HepG2 (cell line): ENCODE results near the gene ERP27. TPM values are rescaled to one million over a fixed set of nuclear protein-coding genes. Genes with fewer than 3 reads are reported as not detected.

Experiments
- ATAC-seq: fragments of 200-7000 bp; cut with Tn5 transposase; 3 replicates; pipeline ENCODE4 v1.9.1; 2020; ENCODE audit warnings: mild to moderate bottlenecking, moderate library complexity
- BruUV-seq: library from RNA; stranded (reverse); fragments of 400-500 nt; replicated peaks from 2 replicates; lab custom pipeline; 2021; lab: Mats Ljungman, UMichigan
- CTCF ChIA-PET: fragments of 300-600 bp; formaldehyde crosslinking; extraction: SDS; loops from one replicate; lab custom pipeline; 2021; ENCODE audit warnings: low total read pairs, inconsistent platforms, low intra/inter-chr PET ratio; lab: Yijun Ruan, JAX
- POLR2A ChIA-PET: fragments of 350-600 bp; sonication (Branson Sonifier 250); formaldehyde crosslinking; loops from one replicate; lab custom pipeline; 2020; ENCODE audit warnings: antibody characterized with exemption, inconsistent platforms; lab: Yijun Ruan, JAX
- DNase-seq: peaks from one replicate; pipeline ENCODE4 v3.0.0-alpha.2; 2015; ENCODE audit warnings: low spot score
- FAIRE-seq: peaks from 3 replicates; lab custom pipeline; 2011; peaks lifted over from hg19 to GRCh38; lab: Jason Lieb, UNC
- H2AFZ ChIP-seq: one replicate; pipeline ENCODE4 v1.6.1; 2011; ENCODE audit warnings: low read length, inconsistent platforms
- H3K27ac ChIP-seq: fragments of 300-600 bp; 3 replicates; pipeline ENCODE4 v1.8.0; 2011; ENCODE audit warnings: mixed run types, mild to moderate bottlenecking, mixed read lengths, low read length, inconsistent platforms; ENCODE audit not compliant: insufficient read depth; ENCODE audit errors: extremely low read length
- H3K27me3 ChIP-seq, 2 experiments: fragments of 200-600 bp in 1 of 2; 2 replicates in 1 of 2; 3 replicates in 1 of 2; pipeline versions ENCODE4 v1.6.0 to v1.8.0; 2011; ENCODE audit warnings: low read length in 2 of 2, mild to moderate bottlenecking in 2 of 2, moderate library complexity in 2 of 2, inconsistent platforms in 1 of 2; ENCODE audit not compliant: insufficient read depth in 2 of 2, control insufficient read depth in 1 of 2
- H3K36me3 ChIP-seq, 2 experiments: fragments of 200-600 bp in 1 of 2; replicated peaks in 1 of 2; 2 replicates in 1 of 2; 3 replicates in 1 of 2; pipeline versions ENCODE4 v1.5.1 to v1.8.0; 2011; ENCODE audit warnings: low read length in 2 of 2, inconsistent platforms in 1 of 2; ENCODE audit not compliant: insufficient read depth in 2 of 2, control insufficient read depth in 1 of 2
- H3K4me1 ChIP-seq: 2 replicates; pipeline ENCODE4 v1.5.1; 2012; ENCODE audit warnings: low read length, inconsistent platforms; ENCODE audit not compliant: insufficient read depth
- H3K4me2 ChIP-seq: 2 replicates; pipeline ENCODE4 v1.6.0; 2011; ENCODE audit warnings: low read depth, low read length, inconsistent platforms
- H3K4me3 ChIP-seq, 3 experiments: fragments of 200-600 bp in 1 of 3; sonication (generic), shearing (Covaris generic) in 1 of 3; replicated peaks in 1 of 3; 2 replicates each; pipeline ENCODE4 v1.5.1; 2011 to 2016; ENCODE audit warnings: low read length in 3 of 3, inconsistent platforms in 2 of 3, low read depth in 2 of 3, mild to moderate bottlenecking in 2 of 3, control low read depth in 1 of 3, mixed read lengths in 1 of 3; ENCODE audit not compliant: insufficient read depth in 1 of 3
- H3K79me2 ChIP-seq: one replicate; pipeline ENCODE4 v1.6.1; 2011; ENCODE audit warnings: low read length, inconsistent platforms; ENCODE audit not compliant: insufficient read depth
- H3K9ac ChIP-seq: 2 replicates; pipeline ENCODE4 v1.6.0; 2011; ENCODE audit warnings: mild to moderate bottlenecking, low read depth, low read length, inconsistent platforms; ENCODE audit not compliant: insufficient read depth
- H3K9me3 ChIP-seq: 2 replicates; pipeline ENCODE4 v1.5.1; 2012; ENCODE audit warnings: mild to moderate bottlenecking, low read length
- H4K20me1 ChIP-seq: 2 replicates; pipeline ENCODE4 v1.6.0; 2011; ENCODE audit warnings: inconsistent platforms, mild to moderate bottlenecking, low read length, moderate library complexity; ENCODE audit not compliant: insufficient read depth
- JUNB ChIP-seq: sonication (generic); formaldehyde crosslinking; IDR thresholded peaks from 2 replicates; pipeline ENCODE4 v1.8.0; 2022; ENCODE audit warnings: missing genetic modification reagents, mild to moderate bottlenecking, borderline replicate concordance
- MED8 ChIP-seq: sonication (generic); formaldehyde crosslinking; IDR thresholded peaks from 2 replicates; pipeline ENCODE4 v1.8.1; 2023; ENCODE audit warnings: mild to moderate bottlenecking, missing genetic modification reagents; ENCODE audit not compliant: insufficient replicate concordance
- NR2F6 ChIP-seq, 2 experiments: IDR thresholded peaks; 2 replicates each; pipeline ENCODE4 v1.6.1; 2016; ENCODE audit warnings: antibody characterized with exemption in 1 of 2, mild to moderate bottlenecking in 1 of 2
- SP5 ChIP-seq: IDR thresholded peaks from 2 replicates; pipeline ENCODE4 v1.6.1; 2016; ENCODE audit warnings: low read depth, borderline replicate concordance
- ZNF329 ChIP-seq: sonication (generic); formaldehyde crosslinking; IDR thresholded peaks from 2 replicates; pipeline ENCODE4 v1.9.0; 2021; ENCODE audit warnings: low read depth, mild to moderate bottlenecking, missing genetic modification reagents
- ZNF644 ChIP-seq: IDR thresholded peaks from 2 replicates; pipeline ENCODE4 v1.6.1; 2016; ENCODE audit warnings: low read depth
- WGBS: methylation state at CpG from one replicate; pipeline ENCODE4 v1.1.6; 2017; ENCODE audit warnings: low lambda C conversion rate; 5-methylcytosine and 5-hydroxymethylcytosine counted together
- in situ Hi-C: cut with HindIII; loops from 2 replicates; pipeline ENCODE4 v1.10.0; 2017; ENCODE audit warnings: low pct_unique_long_range_greater_than_20kb; ENCODE audit not compliant: extremely low pct_ligation_motif_present
- intact Hi-C: fragments of 100-400 bp; cut with micrococcal nuclease; formaldehyde crosslinking; loops from one replicate; pipeline ENCODE4 v1.10.0; 2022; ENCODE audit not compliant: unreplicated experiment
- polyA plus RNA-seq, 8 experiments: library from polyadenylated mRNA; depleted of rRNA in 3 of 8; stranded (reverse) in 7 of 8; unstranded in 1 of 8; fragments of >200 nt; fragmentation: Illumina TruSeq in 4 of 8; extraction: Trizol in 4 of 8; gene quantifications; 2 replicates each; pipeline versions ENCODE4 v1.2.1 to v1.2.3, GENCODE V29; 2011 to 2016; ENCODE audit warnings: low read depth in 4 of 8, missing spikeins in 1 of 8, mixed read lengths in 1 of 8; ENCODE audit not compliant: insufficient read depth in 1 of 8
- total RNA-seq, 5 experiments: library from RNA; depleted of rRNA; stranded (reverse); fragments of >200 nt; fragmentation: Illumina TruSeq; extraction: Trizol; gene quantifications; 2 replicates each; pipeline ENCODE4 v1.2.3, GENCODE V29; 2016; ENCODE audit warnings: low read depth in 1 of 5
- TF ChIP-seq, protein P1 (sequence below): sonication (generic); formaldehyde crosslinking; IDR thresholded peaks from one replicate; pipeline ENCODE4 v1.5.1; 2020; ENCODE audit warnings: mild to moderate bottlenecking, missing genetic modification reagents; ENCODE audit errors: not compliant biosample characterization
- TF ChIP-seq, protein P2 (sequence below): sonication (generic); formaldehyde crosslinking; IDR thresholded peaks from 2 replicates; pipeline ENCODE4 v1.4.0; 2020; ENCODE audit warnings: missing genetic modification reagents

Gene ERP27
- total and polyA plus RNA-seq, 2 of the 13 experiments (the other 11 are each of a cell fraction or from before 2014, with no cell fraction given), result 1.8 to 6.6 TPM

DNA sequence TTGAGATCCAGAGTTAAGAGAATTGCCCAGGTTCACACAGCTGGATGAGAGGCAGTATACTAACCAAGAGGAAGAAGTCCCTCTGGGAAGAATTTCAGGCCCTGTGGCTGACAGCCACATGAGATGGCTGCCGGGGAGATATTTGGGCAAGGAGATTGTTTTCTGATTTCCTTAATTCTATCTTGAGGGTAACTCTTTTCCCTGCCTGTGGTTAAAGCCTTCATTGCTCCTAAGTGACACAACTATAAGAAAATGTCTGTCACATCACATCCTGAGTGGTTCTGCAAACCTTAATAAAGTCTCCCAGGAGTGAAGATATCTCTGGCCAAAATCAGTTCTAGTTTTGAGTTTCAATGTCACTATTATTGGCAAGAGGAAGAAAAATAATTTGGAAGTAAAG lies 13.5 kb upstream of the ERP27 start (continued):
- TF ChIP-seq, protein P1, sequence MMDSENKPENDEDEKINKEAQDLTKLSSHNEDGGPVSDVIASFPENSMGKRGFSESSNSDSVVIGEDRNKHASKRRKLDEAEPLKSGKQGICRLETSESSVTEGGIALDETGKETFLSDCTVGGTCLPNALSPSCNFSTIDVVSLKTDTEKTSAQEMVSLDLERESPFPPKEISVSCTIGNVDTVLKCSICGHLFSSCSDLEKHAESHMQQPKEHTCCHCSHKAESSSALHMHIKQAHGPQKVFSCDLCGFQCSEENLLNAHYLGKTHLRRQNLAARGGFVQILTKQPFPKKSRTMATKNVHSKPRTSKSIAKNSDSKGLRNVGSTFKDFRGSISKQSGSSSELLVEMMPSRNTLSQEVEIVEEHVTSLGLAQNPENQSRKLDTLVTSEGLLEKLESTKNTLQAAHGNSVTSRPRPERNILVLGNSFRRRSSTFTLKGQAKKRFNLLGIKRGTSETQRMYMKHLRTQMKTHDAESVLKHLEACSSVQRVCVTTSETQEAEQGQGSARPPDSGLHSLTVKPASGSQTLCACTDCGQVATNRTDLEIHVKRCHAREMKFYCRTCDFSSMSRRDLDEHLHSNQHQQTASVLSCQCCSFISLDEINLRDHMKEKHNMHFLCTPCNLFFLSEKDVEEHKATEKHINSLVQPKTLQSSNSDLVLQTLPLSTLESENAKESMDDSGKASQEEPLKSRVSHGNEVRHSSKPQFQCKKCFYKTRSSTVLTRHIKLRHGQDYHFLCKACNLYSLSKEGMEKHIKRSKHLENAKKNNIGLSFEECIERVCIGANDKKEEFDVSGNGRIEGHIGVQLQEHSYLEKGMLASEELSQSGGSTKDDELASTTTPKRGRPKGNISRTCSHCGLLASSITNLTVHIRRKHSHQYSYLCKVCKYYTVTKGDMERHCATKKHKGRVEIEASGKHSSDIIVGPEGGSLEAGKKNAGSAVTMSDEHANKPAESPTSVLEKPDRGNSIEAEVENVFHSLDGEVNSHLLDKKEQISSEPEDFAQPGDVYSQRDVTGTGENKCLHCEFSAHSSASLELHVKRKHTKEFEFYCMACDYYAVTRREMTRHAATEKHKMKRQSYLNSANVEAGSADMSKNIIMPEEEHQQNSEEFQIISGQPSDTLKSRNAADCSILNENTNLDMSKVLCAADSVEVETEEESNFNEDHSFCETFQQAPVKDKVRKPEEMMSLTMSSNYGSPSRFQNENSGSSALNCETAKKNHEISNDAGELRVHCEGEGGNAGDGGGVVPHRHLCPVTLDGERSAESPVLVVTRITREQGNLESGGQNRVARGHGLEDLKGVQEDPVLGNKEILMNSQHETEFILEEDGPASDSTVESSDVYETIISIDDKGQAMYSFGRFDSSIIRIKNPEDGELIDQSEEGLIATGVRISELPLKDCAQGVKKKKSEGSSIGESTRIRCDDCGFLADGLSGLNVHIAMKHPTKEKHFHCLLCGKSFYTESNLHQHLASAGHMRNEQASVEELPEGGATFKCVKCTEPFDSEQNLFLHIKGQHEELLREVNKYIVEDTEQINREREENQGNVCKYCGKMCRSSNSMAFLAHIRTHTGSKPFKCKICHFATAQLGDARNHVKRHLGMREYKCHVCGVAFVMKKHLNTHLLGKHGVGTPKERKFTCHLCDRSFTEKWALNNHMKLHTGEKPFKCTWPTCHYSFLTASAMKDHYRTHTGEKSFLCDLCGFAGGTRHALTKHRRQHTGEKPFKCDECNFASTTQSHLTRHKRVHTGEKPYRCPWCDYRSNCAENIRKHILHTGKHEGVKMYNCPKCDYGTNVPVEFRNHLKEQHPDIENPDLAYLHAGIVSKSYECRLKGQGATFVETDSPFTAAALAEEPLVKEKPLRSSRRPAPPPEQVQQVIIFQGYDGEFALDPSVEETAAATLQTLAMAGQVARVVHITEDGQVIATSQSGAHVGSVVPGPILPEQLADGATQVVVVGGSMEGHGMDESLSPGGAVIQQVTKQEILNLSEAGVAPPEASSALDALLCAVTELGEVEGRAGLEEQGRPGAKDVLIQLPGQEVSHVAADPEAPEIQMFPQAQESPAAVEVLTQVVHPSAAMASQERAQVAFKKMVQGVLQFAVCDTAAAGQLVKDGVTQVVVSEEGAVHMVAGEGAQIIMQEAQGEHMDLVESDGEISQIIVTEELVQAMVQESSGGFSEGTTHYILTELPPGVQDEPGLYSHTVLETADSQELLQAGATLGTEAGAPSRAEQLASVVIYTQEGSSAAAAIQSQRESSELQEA (CRISPR knock-in tag), result no peak
- TF ChIP-seq, all 625 proteins: peak for 0

DNA sequence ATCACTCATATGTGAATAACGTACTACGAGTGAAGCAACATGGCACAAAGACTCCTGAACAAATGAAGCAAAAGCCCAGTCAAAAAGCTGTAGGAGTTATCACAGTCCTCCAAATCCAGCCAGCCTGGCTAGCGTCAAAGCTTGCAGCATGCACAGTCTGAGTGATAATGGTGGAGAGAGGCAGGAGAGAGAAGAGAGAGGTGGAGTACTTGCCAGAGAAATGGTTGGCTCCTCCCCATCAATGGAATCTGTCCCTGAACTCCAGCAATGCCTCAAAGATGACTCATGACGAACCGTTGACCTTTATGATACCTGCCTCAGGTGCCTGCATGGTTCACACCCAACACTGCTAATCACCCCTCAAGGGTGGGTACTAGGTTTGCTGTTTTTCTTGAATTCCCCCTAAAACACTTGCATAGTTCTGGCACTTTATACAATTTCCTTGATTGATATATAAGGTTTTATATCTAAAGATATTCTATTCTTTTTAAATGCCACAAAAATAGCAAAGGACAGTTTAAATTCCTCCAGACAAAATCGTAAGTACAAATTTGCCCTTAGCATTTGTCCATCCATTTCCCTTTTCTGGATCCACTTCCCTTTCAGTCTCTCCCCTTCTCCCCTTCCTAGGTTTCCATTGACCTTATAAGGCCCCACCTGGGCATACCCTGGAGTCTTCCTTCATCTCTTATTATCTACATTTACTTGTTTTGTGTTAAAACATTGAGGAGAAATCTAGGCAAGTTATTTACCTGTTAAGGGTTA lies 12.8 kb upstream of the ERP27 start:
- Histone ChIP-seq H3K4me2 (no peak overlapping the region), H4K20me1 (no peaks in the 10 kb centered on the region), H3K4me1 (peaks cover 36% of the 10 kb centered on the region), H3K4me3 (no peak overlapping the region), H3K79me2 (no peaks in the 10 kb centered on the region), H3K9ac (no peak overlapping the region), H3K27me3 (no peaks in the 10 kb centered on the region), H3K9me3 (no peaks in the 10 kb centered on the region), H3K27ac (no peak overlapping the region), H2AFZ (no peak overlapping the region), H3K36me3 (no peaks in the 10 kb centered on the region)
- ATAC-seq (peak; percentile 65), FAIRE-seq (no peak), DNase-seq (peak; percentile 56)
- in situ Hi-C loops, result no loop called here
- WGBS, result 17% methylated on average over 6 of the region's 6 CpGs
- CTCF ChIA-PET, result no interaction called here
- intact Hi-C loops, result no loop called here
- POLR2A ChIA-PET, result no interaction called here
- no TSS peak for BruUV-seq
- peak; percentile 50; the same call in 1 of the 2 replicates for TF ChIP-seq ZNF644 (CRISPR knock-in tag)
- no peak for TF ChIP-seq MED8 (CRISPR knock-in tag)
- TF ChIP-seq ZNF329, result no peak
- TF ChIP-seq SP5 (CRISPR knock-in tag), result 0 out of 2 replicates have a peak, but pooled peaks have one; percentile 10
- TF ChIP-seq, protein P2, sequence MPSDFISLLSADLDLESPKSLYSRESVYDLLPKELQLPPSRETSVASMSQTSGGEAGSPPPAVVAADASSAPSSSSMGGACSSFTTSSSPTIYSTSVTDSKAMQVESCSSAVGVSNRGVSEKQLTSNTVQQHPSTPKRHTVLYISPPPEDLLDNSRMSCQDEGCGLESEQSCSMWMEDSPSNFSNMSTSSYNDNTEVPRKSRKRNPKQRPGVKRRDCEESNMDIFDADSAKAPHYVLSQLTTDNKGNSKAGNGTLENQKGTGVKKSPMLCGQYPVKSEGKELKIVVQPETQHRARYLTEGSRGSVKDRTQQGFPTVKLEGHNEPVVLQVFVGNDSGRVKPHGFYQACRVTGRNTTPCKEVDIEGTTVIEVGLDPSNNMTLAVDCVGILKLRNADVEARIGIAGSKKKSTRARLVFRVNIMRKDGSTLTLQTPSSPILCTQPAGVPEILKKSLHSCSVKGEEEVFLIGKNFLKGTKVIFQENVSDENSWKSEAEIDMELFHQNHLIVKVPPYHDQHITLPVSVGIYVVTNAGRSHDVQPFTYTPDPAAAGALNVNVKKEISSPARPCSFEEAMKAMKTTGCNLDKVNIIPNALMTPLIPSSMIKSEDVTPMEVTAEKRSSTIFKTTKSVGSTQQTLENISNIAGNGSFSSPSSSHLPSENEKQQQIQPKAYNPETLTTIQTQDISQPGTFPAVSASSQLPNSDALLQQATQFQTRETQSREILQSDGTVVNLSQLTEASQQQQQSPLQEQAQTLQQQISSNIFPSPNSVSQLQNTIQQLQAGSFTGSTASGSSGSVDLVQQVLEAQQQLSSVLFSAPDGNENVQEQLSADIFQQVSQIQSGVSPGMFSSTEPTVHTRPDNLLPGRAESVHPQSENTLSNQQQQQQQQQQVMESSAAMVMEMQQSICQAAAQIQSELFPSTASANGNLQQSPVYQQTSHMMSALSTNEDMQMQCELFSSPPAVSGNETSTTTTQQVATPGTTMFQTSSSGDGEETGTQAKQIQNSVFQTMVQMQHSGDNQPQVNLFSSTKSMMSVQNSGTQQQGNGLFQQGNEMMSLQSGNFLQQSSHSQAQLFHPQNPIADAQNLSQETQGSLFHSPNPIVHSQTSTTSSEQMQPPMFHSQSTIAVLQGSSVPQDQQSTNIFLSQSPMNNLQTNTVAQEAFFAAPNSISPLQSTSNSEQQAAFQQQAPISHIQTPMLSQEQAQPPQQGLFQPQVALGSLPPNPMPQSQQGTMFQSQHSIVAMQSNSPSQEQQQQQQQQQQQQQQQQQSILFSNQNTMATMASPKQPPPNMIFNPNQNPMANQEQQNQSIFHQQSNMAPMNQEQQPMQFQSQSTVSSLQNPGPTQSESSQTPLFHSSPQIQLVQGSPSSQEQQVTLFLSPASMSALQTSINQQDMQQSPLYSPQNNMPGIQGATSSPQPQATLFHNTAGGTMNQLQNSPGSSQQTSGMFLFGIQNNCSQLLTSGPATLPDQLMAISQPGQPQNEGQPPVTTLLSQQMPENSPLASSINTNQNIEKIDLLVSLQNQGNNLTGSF (CRISPR knock-in tag), result no peak
- TF ChIP-seq JUNB (CRISPR knock-in tag), result 0 out of 2 replicates have a peak, but pooled peaks have one; percentile 44
- no peak for TF ChIP-seq NR2F6 (IDR thresholded peaks at IDR 0.05)
- TF ChIP-seq NR2F6 (CRISPR knock-in tag; IDR thresholded peaks at IDR 0.05), result peak; percentile 38; the same call in 1 of the 2 replicates
